ENCODE results near the gene KIF17.
"Not testable (repeated sequence)": the region's sequence is repeated elsewhere in the genome, so short reads cannot be mapped to it uniquely, and the experiment has no call there.

The KIF17 gene

GRCh38 chr1:20683614-20684013 lies 34.2 kb downstream of the KIF17 start:
- H3K4me3 ChIP-seq (ENCODE audit: low read depth, low read length) = no peak overlapping the region
- DNase-seq (ENCODE audit: low read depth) = no peak
- TF ChIP-seq, protein P1, sequence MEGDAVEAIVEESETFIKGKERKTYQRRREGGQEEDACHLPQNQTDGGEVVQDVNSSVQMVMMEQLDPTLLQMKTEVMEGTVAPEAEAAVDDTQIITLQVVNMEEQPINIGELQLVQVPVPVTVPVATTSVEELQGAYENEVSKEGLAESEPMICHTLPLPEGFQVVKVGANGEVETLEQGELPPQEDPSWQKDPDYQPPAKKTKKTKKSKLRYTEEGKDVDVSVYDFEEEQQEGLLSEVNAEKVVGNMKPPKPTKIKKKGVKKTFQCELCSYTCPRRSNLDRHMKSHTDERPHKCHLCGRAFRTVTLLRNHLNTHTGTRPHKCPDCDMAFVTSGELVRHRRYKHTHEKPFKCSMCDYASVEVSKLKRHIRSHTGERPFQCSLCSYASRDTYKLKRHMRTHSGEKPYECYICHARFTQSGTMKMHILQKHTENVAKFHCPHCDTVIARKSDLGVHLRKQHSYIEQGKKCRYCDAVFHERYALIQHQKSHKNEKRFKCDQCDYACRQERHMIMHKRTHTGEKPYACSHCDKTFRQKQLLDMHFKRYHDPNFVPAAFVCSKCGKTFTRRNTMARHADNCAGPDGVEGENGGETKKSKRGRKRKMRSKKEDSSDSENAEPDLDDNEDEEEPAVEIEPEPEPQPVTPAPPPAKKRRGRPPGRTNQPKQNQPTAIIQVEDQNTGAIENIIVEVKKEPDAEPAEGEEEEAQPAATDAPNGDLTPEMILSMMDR (IDR thresholded peaks at IDR 0.05; ENCODE audit: low read depth, low read length, missing control alignments) = no peak

GRCh38 chr1:20682571-20683236 lies 35.1 kb downstream of the KIF17 start:
- H3K4me3 ChIP-seq (ENCODE audit: low read depth, low read length) = no peak overlapping the region
- DNase-seq (ENCODE audit: low read depth) = no peak
- TF ChIP-seq, protein P1 (IDR thresholded peaks at IDR 0.05; ENCODE audit: low read depth, low read length, missing control alignments) = no peak

DNA sequence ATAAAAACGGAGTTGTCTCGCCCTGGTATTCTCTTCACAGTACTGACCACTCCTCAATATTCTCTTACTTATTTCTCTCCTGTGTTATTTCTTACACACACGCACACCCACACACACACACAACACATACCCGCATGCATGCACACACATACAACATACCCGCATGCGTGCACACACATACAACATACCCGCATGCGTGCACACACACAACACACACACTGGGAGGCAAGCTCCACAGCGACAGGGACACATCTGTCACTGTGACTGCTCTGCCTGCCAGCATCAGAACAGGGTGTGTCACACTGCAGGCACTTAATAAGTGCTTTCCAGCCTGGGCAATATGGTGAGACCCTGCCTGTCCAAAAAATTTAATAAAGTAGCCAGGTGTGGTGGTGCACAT lies 35.8 kb downstream of the KIF17 start:
- DNase-seq (ENCODE audit: low read depth) = no peak
- TF ChIP-seq, protein P1 (IDR thresholded peaks at IDR 0.05; ENCODE audit: low read depth, low read length, missing control alignments) = no peak
- H3K4me3 ChIP-seq (ENCODE audit: low read depth, low read length) = no peak overlapping the region

DNA sequence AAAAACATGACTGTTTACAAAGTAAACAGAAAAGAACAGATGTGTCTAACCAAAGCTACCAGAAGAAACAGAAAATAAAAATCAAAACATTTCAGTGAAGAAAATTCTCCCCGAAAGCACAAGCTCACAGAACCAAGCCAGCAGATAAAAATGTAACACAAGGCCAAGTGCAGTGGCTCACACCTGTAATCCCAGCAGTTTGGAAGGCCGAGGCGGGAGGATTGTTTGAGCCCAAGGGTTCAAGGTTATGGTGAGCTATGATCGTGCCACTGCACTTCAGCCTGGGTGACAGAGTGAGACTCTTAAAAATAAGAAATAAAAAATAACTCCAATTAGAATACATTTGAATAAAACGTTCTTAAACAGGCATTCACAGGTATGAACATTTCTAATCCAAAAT lies 37.5 kb downstream of the KIF17 start:
- no peak overlapping the region for H3K4me3 ChIP-seq (ENCODE audit: low read depth, low read length)
- no peak for DNase-seq (ENCODE audit: low read depth)
- TF ChIP-seq, protein P1 (IDR thresholded peaks at IDR 0.05; ENCODE audit: low read depth, low read length, missing control alignments) = no peak

GRCh38 chr1:20678599-20678998 lies 39.2 kb downstream of the KIF17 start:
- TF ChIP-seq, protein P1 (IDR thresholded peaks at IDR 0.05; ENCODE audit: low read depth, low read length, missing control alignments) = no peak
- H3K4me3 ChIP-seq (ENCODE audit: low read depth, low read length) = no peak overlapping the region; the same call in 1 of the 2 replicates
- DNase-seq (ENCODE audit: low read depth) = peak; percentile 68

DNA sequence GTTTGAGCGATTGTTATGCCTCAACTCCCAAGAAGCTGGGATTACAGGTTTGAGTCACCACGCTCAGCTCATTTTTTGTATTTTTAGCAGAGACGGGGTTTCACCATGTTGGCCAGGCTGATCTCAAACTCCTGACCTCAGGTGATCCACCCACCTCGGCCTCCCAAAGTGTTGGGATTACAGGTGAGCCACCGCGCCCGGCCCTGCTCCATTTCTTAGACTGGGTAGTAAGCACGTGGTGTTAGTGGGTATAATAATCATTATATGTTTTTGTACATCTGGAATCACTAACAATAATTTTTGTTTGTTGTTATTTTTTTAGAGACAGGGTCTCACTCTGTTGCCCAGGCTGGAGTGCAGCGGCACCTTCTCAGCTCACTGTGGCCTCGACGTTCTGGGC lies 44.2 kb downstream of the KIF17 start:
- not testable (repeated sequence) for H3K4me3 ChIP-seq (ENCODE audit: low read depth, low read length); DNase-seq (ENCODE audit: low read depth)

- H3K4me3 ChIP-seq (ENCODE audit: low read depth, low read length) = no peak overlapping the region
- no peak for DNase-seq (ENCODE audit: low read depth)
- TF ChIP-seq, protein P1 (IDR thresholded peaks at IDR 0.05; ENCODE audit: low read depth, low read length, missing control alignments) = no peak
Measured at GRCh38 chr1:20672265-20672632, 45.6 kb downstream of the KIF17 start.

Data from GM12864 (cell line).